Vagina (tissue), 2 donors: Measurements from ENCODE around the gene IMPA2.

Experiments
- POLR2A ChIP-seq, 2 donors: fragments of 450-650 bp; IDR thresholded peaks; one replicate each; pipeline ENCODE4 v1.6.1; 2017; ENCODE audit warnings: antibody characterized with exemption in 2 of 2, mild to moderate bottlenecking in 2 of 2, moderate library complexity in 2 of 2
- POLR2AphosphoS5 ChIP-seq, 2 donors: sonication (generic); formaldehyde crosslinking; IDR thresholded peaks; one replicate each; pipeline ENCODE4 v1.9.0; 2017; ENCODE audit warnings: antibody characterized with exemption in 2 of 2, mild to moderate bottlenecking in 2 of 2, low read depth in 1 of 2; ENCODE audit not compliant: insufficient read depth in 1 of 2
- TF ChIP-seq, protein P1 (sequence below), 3 experiments: fragments of 450-650 bp in 2 of 3; fragments of 200-600 bp in 1 of 3; sonication (generic) in 1 of 3; IDR thresholded peaks; one replicate each; pipeline ENCODE4 v1.5.1; 2017 to 2019; ENCODE audit warnings: antibody characterized with exemption in 3 of 3, mild to moderate bottlenecking in 2 of 3, moderate library complexity in 2 of 3

DNA sequence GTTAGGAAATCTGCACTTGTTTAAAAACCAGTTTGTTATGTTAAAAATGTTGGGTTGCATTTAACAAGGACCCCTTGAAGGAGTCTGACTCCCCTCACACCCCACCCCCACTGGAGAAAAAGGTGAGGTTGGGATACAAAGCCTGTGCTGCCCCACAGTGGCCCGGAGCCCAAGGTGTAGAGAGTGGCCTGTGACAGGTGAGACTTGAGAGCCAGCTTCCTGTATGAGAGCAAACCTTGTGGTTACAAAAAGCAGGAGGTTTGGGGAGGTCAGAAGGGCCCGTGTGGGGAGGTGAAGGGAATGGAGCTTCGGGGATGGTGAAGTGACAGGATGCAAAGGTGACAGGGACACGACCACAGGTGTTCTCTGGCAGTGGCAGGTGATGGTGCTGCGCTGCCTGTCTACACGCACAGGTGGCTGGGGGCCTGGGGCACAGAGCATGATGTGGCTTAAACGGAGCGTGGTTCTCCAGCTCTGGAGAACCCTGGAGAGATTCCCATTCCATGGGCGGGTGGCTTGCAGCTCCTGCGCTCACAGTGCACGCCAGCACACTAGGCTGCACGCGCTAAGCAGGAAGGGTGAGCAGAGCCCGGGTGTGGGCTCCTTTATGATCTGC lies 29.0 kb downstream of the IMPA2 start:
- TF ChIP-seq, protein P1, sequence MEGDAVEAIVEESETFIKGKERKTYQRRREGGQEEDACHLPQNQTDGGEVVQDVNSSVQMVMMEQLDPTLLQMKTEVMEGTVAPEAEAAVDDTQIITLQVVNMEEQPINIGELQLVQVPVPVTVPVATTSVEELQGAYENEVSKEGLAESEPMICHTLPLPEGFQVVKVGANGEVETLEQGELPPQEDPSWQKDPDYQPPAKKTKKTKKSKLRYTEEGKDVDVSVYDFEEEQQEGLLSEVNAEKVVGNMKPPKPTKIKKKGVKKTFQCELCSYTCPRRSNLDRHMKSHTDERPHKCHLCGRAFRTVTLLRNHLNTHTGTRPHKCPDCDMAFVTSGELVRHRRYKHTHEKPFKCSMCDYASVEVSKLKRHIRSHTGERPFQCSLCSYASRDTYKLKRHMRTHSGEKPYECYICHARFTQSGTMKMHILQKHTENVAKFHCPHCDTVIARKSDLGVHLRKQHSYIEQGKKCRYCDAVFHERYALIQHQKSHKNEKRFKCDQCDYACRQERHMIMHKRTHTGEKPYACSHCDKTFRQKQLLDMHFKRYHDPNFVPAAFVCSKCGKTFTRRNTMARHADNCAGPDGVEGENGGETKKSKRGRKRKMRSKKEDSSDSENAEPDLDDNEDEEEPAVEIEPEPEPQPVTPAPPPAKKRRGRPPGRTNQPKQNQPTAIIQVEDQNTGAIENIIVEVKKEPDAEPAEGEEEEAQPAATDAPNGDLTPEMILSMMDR (IDR thresholded peaks at IDR 0.05), result no peak
- no peak for TF ChIP-seq POLR2A (IDR thresholded peaks at IDR 0.05)
- TF ChIP-seq POLR2AphosphoS5 (IDR thresholded peaks at IDR 0.05; ENCODE audit: insufficient read depth in 1 of 2, low read depth in 1 of 2), result no peak
